DMS53 treated with DMSO at 0.1 percent for 48 hours (cell line): ENCODE data around the gene UNC93A.
"Not testable (repeated sequence)": the region's sequence is repeated elsewhere in the genome, so short reads cannot be mapped to it uniquely, and the experiment has no call there.

Experiments
- DNase-seq: peaks from one replicate; lab custom pipeline; 2025; ENCODE audit not compliant: unreplicated experiment; lab: John Stamatoyannopoulos, UW

Gene UNC93A

DNA sequence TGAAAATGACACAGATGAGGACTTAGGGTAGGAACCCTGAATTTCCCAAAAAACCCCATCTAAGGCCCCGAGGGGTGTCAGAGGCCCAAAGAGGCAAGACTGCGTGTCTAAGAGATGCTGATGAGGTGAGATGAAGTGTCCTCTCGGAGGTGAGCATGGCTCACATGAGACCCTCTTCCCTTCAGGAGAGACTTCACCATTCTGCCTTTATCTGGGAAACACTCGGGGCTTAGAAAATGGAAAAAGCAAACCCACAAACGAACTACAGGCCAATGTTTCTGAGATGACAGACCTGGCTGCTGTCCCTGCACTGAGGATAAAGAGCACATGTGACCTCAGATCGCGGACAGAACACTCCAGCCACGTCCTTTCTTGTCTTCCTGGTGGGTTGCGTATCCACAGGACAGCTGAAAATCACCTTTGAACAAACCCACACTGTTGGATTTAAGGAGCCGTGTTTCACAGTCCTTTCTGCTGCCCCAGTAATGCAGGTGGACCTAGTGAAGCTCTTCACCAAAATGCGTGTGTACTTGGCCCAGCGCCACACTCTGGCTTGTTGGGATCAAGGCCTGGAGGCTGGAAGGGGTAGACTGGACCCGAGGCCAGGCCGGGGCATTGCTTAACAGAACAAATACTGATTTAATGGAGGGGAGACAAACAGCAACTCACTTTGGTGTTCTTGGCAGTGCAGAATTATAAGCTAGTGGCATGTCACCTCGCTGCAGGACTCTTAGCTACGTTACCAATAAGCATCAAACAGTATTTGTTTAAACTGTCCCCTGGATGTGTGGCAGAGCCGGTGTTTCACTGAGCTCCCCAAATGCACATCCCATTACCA lies 18.5 kb downstream of the UNC93A start:
- not testable (repeated sequence) for DNase-seq

DNA sequence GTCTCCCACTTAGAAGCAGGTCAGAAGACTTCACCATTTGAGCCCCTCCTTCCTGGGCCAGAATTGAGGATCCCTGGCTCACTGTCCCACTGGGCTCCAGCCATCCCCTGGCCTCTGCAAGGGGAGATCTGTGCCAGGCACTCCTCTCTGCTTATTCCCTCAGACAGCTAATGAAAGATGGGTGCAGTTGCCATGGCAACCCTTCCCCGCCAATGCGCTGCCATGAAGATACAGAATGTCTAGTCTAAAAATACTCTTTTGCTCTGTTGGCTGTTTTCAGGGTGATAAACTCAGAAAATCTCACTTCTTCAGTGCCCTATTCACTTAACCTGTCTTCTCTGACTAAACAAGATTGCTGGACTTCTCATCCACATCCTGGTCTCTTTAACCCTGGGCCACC lies 20.2 kb downstream of the UNC93A start:
- DNase-seq, result no peak

DNA sequence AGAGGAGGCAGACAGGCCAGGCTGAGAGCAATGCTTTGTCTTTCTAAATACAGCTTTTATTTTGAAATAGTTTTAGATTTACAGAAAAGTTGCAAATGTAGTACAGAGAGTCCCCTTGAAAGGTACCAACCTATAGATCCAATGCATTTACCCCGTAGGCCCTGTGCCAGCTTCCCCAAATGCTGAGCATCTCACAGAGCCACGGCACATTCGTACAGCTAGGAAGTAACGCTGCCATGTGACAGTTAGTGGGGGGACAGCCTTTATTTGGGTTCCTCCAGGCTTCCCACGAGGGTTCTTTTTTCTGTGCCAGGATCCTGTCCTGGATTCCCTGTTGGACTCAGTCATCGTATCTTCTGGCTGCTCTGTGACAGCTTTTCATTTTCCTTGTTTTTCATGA lies 20.6 kb downstream of the UNC93A start:
- not testable (repeated sequence) for DNase-seq

DNA sequence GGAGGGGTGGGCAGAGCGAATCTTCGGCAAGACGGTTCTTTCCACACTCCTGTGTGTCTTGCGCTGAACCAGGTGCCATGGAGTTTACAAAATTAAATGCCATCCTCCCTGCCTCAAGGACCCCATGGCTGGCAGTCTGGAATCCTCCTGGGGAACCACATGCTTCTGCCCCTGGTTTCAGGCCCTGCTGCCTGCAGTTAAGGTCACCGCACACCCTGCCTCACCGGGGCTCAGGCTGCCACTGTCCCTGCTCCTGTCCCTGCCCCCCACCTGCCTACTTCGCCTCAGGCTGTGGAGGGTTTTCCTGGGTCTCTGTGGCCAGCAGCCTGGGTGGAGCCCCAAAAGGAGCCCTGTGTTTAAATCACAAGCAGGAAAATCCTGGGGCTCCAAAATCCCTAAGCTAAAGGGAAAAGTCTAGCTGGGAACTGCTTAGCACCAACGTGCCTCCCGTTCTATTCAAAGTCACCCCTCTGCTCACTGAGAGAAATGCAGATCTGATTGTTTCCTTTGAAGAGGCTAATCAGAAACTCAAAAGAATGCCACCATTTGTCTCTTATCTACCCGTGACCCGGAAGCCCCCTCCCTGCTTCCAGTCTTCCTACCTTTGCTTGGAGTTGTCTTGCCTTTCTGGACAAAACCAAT lies 23.2 kb downstream of the UNC93A start:
- DNase-seq, result no peak

DNA sequence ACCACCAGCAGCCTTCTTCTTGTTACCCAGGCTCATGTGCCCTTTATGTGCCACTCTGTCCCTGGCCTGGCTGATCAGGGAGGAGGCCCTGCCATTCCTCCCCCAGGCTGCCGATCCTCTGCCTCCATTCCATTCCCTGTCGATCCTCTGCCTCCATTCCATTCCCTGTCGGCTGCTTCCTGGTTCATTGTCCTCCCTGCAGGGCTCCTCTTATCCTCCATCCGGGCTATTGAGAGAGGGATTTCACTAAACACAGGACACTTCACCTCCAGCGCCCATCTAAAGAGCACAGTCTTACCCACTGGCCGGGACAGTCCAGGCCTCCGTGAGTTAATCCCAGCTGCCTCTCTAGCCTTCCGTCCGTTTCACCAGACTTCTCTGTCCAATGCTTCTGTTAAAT lies 26.1 kb downstream of the UNC93A start:
- no peak for DNase-seq

DNA sequence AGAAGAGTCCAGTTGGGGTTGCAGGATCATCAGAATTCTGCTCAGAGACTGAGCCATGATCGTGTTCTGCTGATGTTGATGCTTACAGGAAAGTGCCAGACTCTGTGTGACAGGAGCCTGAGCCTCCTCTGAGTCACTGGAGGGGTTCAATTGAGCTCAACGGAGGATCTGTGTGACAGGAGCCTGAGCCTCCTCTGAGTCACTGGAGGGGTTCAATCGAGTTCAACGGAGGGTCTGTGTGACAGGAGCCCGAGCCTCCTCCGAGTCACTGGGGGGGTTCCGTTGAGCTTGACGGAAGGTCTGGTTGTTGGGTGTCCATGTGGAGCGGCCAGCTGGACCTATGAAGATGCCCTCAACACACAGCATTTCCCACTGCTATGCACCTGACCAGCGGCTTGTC lies 27.2 kb downstream of the UNC93A start:
- not testable (repeated sequence) for DNase-seq

DNA sequence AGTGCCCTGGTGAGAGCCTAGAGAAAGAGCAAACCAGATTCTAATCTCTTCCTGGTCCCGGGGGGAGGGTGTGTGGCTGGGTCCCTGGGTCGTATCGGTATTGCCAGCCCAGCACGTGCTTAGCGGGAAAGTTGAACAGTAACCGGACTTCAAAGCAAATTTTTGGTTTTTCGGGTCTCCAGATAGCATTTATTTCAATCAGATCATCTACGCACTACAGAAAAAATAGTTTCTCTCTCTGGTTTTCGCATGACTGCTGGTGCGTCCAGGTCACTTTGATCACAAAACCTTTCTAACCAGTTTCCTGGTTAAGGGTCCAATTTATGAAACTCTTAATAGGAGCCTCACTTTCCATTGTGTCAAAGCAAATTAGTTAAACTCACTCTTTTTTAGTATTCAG lies 27.7 kb downstream of the UNC93A start:
- not testable (repeated sequence) for DNase-seq

DNA sequence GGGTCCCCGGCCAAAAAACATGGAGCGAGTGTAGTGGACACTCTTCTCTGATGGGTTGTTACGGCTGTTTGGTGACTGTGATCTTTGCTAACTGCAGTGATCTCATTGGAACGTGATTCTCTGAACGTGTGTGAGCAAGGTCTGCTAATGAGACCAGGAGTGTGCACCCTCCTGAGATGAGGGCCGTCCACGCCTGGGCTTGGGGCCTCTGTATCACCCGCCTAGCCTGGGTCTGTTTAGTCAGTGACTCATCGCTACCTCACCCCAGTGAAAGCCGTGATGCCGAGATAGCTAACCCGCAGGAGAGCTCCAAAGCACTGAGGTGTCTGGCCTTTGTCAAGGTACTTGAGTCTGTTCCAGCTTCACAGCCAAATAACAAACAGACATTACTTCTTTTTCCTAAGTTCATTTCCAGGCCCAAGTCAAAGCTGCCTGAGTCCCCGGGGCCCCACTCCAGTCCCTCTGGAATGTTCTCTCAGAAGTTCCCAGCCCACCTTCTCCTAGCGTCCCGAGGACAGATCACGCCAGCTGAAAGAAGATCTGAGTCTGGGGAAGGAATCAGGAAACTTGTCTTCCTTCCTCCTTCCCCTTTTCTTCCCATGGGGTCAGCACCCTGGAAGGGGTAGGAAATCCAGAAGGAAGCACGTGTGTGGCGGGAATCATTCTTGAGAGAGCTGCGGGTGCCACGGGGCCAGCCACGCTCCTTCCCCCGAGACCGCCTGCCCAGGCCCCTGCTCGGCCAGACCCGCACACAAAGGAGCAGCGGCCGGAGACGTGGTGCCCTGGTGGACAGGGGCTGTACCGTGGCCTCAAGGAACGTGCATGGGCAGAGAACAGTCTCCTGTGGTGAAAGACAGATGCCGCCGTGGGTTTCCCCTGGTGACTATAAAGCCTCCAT lies 29.0 kb downstream of the UNC93A start:
- DNase-seq, result peak; percentile 40

DNA sequence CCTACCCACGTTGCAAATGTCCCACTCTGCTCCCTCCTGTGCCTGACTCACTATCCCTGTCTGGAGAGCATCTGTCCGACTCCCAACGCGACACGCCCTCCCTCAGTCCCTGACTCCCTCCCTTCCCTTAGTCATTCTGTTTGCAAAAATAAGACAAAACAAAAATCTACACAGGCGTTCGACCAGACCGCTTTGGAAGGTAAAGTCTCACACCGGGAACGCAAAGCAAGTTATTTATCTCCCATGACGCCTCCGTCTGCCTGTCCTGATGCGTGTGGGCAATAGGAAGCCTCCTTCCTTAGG lies 29.6 kb downstream of the UNC93A start:
- not testable (repeated sequence) for DNase-seq

DNA sequence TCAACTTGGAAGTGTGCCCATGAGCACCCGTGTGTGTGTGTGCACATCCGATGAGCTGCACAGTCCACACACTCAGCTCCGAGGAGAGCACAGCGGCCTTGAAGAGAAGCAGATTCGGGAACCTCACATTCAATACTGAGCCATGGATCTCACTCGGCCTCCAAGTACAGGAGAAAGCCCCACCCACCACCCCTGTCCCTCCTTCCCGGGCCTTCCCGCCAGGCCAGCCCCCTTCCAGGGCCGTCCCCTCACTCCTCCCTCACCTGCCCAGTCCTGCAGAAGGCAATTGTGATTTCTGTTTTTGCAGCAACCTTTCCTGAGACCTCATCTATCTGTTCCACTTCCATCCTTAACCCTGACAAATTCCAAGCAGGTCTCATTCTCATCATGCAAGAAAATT lies 30.1 kb downstream of the UNC93A start:
- DNase-seq, result peak; percentile 22

DNA sequence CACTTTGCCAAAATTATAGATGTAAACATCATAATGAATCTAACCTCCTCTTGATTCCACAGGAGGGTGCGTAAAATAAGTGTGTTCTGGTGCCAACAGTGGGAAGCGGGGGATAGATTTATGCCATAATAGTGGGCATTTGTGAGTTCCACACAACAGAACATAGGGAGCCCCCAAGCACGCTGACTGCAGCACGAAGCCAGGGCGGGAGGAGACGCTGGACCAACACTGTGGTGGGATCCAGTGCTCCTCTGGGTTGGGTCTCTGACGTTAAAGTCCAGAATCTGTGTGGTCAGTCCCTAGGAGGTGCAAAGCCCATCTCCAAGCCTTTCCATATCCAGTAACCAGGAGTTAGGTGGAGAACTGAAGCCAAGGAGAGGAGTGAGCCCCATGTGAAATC lies 32.0 kb downstream of the UNC93A start:
- DNase-seq, result no peak

DNA sequence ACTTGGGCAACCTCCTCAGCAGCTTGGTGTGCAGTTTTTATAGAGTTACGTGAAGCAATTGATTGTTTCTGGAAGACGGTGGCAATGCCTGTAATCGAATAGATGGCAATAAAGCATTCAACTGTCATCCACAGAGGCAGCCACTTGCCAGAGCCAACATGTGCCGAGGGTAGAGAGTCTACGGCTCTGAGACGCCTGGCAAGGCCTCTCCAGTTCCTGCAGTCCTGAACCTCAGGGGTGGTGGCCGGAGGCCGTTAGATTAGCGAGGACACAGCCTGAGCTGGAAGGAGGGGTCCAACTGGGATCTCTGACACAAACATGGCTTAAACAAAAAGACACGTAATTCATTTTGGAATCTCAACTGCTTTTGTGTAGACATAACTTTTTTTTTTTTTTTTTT lies 33.0 kb downstream of the UNC93A start:
- no peak for DNase-seq

DNA sequence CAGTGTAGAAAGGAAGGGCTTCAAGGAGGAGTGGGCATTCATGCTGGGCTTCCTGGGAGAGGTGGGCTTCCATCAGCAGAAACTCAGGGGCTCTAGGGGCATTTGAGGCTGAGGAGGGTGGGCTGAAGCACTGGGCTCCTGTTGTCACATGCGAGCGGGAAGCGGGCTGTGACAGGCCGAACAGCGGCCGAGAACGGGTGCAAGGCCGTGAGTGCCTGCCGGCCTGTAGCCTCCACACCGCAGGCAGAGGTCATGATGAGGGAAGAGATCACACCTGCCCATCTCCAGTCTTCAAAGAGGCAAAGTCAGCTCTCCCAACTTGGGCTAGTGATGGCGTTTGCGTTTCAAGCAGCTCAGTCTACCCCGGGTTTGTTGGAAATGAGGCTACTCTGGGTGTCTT lies 34.7 kb downstream of the UNC93A start:
- DNase-seq, result no peak

DNA sequence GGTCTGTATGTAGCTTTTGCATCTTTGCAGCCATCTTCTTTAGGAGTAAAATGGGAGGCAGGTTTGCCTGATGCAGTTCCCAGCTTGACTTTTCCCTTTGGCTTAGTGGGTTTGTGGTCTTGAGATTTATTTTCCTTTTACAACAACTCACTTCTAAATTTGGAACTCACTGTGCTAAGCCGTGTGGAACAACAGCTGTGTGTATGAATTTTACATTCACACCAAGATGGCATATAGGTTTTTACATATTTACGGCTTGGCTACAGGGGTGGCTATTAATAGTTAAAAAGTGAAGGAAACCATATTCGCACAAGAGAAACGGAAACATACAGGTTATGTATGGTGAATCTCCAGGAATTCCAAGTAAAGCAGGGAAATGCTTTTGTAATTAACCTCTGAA lies 36.3 kb downstream of the UNC93A start:
- DNase-seq, result no peak

DNA sequence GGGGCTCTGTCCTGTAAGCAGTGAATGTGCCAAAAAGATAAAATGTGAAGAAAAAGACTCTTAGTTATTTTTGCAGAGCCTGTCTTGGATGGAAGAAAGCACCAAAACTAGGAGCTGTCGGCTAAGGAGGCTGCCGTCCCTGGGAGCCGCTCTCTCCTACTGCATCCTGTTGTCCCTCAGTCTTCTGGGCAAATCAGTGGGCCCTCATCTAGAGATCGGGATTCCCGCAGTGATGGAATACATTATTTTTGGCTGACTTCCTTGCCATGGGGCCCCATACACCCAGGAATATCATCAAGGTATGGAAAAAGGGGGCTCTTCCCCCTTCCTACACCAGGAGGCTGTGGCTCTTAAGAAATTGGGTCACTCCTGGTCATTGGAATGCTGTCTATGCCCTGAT lies 37.0 kb downstream of the UNC93A start:
- no peak for DNase-seq

DNA sequence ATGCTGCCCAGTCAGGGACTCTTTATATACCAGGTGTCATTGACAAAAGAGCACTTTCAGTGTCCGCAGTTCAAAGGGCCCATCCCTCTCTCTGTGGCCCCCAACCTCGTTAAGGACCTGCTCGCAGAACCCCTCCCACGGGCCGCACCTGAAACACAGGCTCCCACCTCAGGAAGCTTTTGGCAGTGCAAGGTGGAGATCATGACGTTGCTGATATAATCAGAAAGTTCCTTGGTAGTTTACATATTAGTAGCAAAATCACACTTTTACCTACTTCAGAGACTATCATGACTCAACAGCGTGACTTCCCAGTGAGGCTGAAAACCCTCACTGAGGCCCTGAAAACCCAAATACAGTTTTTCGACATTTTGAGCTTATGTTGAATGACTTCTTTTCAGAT lies 37.9 kb downstream of the UNC93A start:
- no peak for DNase-seq

DNA sequence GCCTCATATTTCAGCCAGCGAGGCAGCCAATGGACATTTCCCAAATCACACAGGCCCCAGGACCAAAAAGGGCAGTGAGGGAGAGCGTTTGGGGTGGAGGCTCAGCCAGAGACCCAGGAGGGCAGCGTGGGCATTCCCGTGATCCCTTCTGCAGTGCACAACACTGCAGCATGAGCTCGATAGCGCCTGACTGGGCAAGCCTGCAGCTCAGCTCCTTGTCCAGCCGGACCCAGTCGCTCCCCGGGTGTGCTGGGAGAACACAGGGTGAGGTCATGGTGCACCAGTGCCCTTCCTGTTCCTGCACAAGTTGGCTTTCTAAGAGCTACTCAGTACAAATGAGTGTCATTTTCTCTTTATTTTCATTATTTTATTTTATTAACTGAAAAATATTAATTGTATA lies 39.6 kb downstream of the UNC93A start:
- DNase-seq, result no peak

DNA sequence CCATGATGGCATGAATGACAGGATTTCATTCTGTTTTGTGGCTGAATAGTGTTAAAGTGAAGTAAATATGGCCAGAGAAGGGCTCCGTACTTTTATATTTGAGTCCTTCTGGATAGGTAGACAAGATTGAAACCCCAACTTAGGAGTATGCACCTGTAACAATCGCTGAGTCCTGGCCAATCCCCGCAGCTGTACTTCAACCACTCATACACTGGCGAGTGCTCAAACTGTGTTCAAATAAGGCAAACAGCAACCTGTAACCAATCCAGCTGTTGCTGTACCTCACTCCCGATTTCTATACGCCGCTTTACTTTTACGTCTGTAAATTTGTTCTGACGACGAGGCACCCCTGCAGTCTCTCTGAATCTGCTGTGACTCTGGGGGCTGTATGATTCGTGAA lies 40.5 kb downstream of the UNC93A start:
- DNase-seq, result peak; percentile 82

DNA sequence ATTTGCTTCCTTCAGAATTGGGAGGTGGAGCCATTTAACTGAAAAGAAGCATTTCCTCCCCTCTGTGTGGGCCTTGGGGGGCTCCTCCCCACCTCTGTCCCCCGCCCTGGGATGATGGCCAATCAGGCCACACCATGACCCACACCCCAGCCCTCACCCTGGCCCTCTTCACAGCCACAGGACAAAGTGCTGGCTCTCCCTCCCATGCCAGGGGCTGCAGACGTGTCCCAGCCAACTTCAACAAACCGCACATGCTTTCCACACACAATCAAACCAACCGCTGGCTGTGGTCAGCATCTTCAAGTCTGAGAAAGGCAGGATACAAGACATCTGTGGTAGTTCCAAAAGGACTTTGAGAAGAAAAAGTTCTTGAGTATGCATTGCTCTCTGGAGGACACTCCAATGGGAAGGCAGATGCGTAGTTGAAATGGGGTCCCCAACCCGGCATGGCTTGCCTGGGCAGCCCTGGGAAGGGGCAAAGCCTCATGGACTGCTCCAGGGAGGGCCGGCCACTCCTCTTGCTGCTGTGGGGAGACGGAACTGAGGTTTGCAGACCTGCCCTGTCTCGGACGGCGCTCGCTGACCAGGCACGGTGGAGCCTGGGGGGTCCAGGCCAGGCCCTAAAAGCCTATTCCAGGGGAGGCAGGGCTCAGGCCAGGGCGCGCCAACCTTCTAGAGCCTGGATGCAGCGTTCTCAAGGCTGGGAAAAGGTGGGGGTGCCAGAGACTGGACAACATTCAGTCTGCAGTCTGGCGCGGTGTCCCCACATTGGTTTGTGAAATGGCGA lies 45.9 kb downstream of the UNC93A start:
- DNase-seq, result no peak

DNA sequence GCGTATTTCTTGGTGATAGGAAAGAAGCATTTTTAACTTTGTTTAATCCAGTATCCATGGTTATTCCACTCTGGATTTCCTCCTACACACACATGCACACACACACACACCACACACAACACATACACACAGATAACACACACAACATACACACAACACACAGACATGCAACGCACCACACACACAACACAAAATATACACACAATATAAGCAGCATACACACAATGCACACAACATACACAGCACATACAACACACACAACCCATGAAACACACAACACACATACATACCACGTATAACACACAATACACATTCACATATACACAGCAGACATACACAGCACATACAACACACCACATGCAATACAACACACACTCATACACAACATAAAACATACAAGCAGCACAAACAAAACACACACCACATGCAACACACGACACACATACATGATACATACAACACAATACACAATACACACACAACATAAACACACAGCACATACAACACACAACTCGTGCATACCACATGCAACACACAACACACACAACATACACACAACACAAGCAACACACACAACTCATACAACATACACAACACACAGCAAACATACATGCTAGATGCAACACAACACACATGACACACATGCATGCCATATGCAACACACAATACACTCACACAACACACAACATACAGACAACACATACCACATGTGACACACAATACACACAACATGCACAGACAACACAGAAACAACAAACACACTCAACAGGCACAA lies 46.7 kb downstream of the UNC93A start:
- DNase-seq, result no peak
